SK-N-SH (cell line): Measurements from ENCODE around the gene TARDBP.

Experiments
- EP300 ChIP-seq, 2 experiments: IDR thresholded peaks; 2 replicates each; pipeline versions ENCODE4 v1.4.0 to v1.6.1; 2012; ENCODE audit warnings: borderline replicate concordance in 1 of 2, low read depth in 1 of 2, low read length in 1 of 2
- FOXM1 ChIP-seq: IDR thresholded peaks from 2 replicates; pipeline ENCODE4 v1.4.0; 2012; ENCODE audit warnings: low read depth, mild to moderate bottlenecking
- GABPA ChIP-seq: IDR thresholded peaks from 2 replicates; pipeline ENCODE4 v1.4.0; 2012; ENCODE audit warnings: low read depth, mild to moderate bottlenecking
- JUND ChIP-seq: IDR thresholded peaks from 2 replicates; pipeline ENCODE4 v1.4.0; 2012
- NRF1 ChIP-seq: IDR thresholded peaks from 2 replicates; pipeline ENCODE4 v1.6.1; 2012; ENCODE audit warnings: low read depth, mild to moderate bottlenecking, low read length
- RFX5 ChIP-seq: IDR thresholded peaks from 2 replicates; pipeline ENCODE4 v1.6.1; 2012; ENCODE audit warnings: mild to moderate bottlenecking, improper control_type of control experiment, low read length
- TCF12 ChIP-seq: IDR thresholded peaks from 2 replicates; pipeline ENCODE4 v1.4.0; 2012
- TF ChIP-seq, protein P1 (sequence below): fragments of 200-600 bp; sonication (generic); IDR thresholded peaks from 2 replicates; pipeline ENCODE4 v1.6.1; 2017; ENCODE audit warnings: antibody characterized with exemption, mild to moderate bottlenecking, moderate library complexity
- TF ChIP-seq, protein P2 (sequence below): IDR thresholded peaks from 2 replicates; pipeline ENCODE4 v1.4.0; 2012; ENCODE audit warnings: low read depth, borderline replicate concordance
- TF ChIP-seq, protein P3 (sequence below): IDR thresholded peaks from 2 replicates; pipeline ENCODE4 v1.6.1; 2012; ENCODE audit warnings: mild to moderate bottlenecking, low read depth, low read length, moderate library complexity

DNA sequence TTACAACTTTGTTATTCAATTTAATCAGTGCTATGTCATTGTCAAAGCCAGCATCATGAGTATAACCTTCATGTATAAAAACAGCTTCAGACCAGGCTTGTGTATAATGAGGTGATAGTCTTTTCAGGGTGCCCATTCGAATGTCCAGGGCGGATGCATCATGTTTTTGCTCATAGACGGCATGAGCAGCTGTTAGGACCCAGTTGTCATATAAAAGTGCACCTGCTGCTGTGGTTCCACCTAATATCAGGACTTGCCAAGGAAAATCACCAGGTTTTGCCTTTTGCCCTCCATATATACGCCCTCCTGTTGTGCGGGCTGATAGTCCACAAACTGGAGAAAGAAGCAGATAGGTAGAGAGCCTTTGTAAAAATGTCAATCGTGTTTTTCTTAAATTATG lies 14.9 kb downstream of the TARDBP start:
- TF ChIP-seq, protein P1, sequence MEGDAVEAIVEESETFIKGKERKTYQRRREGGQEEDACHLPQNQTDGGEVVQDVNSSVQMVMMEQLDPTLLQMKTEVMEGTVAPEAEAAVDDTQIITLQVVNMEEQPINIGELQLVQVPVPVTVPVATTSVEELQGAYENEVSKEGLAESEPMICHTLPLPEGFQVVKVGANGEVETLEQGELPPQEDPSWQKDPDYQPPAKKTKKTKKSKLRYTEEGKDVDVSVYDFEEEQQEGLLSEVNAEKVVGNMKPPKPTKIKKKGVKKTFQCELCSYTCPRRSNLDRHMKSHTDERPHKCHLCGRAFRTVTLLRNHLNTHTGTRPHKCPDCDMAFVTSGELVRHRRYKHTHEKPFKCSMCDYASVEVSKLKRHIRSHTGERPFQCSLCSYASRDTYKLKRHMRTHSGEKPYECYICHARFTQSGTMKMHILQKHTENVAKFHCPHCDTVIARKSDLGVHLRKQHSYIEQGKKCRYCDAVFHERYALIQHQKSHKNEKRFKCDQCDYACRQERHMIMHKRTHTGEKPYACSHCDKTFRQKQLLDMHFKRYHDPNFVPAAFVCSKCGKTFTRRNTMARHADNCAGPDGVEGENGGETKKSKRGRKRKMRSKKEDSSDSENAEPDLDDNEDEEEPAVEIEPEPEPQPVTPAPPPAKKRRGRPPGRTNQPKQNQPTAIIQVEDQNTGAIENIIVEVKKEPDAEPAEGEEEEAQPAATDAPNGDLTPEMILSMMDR: no peak
- TF ChIP-seq EP300 (IDR thresholded peaks at IDR 0.05; ENCODE audit: borderline replicate concordance in 1 of 2, low read depth in 1 of 2, low read length in 1 of 2): no peak
- TF ChIP-seq, protein P2, sequence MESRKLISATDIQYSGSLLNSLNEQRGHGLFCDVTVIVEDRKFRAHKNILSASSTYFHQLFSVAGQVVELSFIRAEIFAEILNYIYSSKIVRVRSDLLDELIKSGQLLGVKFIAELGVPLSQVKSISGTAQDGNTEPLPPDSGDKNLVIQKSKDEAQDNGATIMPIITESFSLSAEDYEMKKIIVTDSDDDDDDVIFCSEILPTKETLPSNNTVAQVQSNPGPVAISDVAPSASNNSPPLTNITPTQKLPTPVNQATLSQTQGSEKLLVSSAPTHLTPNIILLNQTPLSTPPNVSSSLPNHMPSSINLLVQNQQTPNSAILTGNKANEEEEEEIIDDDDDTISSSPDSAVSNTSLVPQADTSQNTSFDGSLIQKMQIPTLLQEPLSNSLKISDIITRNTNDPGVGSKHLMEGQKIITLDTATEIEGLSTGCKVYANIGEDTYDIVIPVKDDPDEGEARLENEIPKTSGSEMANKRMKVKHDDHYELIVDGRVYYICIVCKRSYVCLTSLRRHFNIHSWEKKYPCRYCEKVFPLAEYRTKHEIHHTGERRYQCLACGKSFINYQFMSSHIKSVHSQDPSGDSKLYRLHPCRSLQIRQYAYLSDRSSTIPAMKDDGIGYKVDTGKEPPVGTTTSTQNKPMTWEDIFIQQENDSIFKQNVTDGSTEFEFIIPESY: no peak
- TF ChIP-seq TCF12: no peak
- TF ChIP-seq GABPA: no peak
- no peak for TF ChIP-seq NRF1
- TF ChIP-seq, protein P3, sequence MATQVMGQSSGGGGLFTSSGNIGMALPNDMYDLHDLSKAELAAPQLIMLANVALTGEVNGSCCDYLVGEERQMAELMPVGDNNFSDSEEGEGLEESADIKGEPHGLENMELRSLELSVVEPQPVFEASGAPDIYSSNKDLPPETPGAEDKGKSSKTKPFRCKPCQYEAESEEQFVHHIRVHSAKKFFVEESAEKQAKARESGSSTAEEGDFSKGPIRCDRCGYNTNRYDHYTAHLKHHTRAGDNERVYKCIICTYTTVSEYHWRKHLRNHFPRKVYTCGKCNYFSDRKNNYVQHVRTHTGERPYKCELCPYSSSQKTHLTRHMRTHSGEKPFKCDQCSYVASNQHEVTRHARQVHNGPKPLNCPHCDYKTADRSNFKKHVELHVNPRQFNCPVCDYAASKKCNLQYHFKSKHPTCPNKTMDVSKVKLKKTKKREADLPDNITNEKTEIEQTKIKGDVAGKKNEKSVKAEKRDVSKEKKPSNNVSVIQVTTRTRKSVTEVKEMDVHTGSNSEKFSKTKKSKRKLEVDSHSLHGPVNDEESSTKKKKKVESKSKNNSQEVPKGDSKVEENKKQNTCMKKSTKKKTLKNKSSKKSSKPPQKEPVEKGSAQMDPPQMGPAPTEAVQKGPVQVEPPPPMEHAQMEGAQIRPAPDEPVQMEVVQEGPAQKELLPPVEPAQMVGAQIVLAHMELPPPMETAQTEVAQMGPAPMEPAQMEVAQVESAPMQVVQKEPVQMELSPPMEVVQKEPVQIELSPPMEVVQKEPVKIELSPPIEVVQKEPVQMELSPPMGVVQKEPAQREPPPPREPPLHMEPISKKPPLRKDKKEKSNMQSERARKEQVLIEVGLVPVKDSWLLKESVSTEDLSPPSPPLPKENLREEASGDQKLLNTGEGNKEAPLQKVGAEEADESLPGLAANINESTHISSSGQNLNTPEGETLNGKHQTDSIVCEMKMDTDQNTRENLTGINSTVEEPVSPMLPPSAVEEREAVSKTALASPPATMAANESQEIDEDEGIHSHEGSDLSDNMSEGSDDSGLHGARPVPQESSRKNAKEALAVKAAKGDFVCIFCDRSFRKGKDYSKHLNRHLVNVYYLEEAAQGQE: no peak
- no peak for TF ChIP-seq RFX5
- TF ChIP-seq JUND: no peak
- no peak for TF ChIP-seq FOXM1
